GM23338 (cell line): ENCODE results near the gene ZACN. TPM values are rescaled to one million over a fixed set of nuclear protein-coding genes. Genes with fewer than 3 reads are reported as not detected.

Experiments used
- ATAC-seq: fragments of 200-7000 bp; cut with Tn5 transposase; 3 replicates; pipeline ENCODE4 v1.9.1; 2020
- DNase-seq: peaks from one replicate; pipeline ENCODE4 v3.0.0-alpha.2; 2015; ENCODE audit warnings: low spot score
- H2AFZ ChIP-seq: fragments of 200-600 bp; sonication (generic); 2 replicates; pipeline ENCODE4 v1.8.0; 2016; ENCODE audit warnings: antibody characterized with exemption, mild to moderate bottlenecking, moderate library complexity
- H3F3A ChIP-seq: fragments of 200-600 bp; sonication (generic); replicated peaks from 2 replicates; pipeline ENCODE4 v1.8.0; 2017; ENCODE audit warnings: antibody characterized with exemption, mixed run types, low read depth
- H3K27ac ChIP-seq: fragments of 200-600 bp; sonication (generic); 2 replicates; pipeline ENCODE4 v1.6.1; 2016; ENCODE audit warnings: low read depth
- H3K27me3 ChIP-seq: fragments of 200-600 bp; sonication (generic); 2 replicates; pipeline ENCODE4 v1.8.0; 2016; ENCODE audit warnings: mild to moderate bottlenecking, mixed run types, moderate library complexity; ENCODE audit not compliant: insufficient read depth
- H3K36me3 ChIP-seq: fragments of 200-600 bp; sonication (generic); 2 replicates; pipeline ENCODE4 v1.8.0; 2016; ENCODE audit warnings: mild to moderate bottlenecking; ENCODE audit not compliant: insufficient read depth
- H3K4me1 ChIP-seq: fragments of 200-600 bp; sonication (generic); 2 replicates; pipeline ENCODE4 v1.8.0; 2016; ENCODE audit warnings: mild to moderate bottlenecking, moderate library complexity; ENCODE audit not compliant: insufficient read depth
- H3K4me2 ChIP-seq: fragments of 200-600 bp; sonication (generic); 2 replicates; pipeline ENCODE4 v1.7.1; 2017; ENCODE audit warnings: mixed run types
- H3K4me3 ChIP-seq: fragments of 200-600 bp; sonication (generic); 2 replicates; pipeline ENCODE4 v1.6.1; 2016; ENCODE audit warnings: mixed run types
- H3K79me2 ChIP-seq: fragments of 200-600 bp; sonication (generic); replicated peaks from 2 replicates; pipeline ENCODE4 v1.8.0; 2017; ENCODE audit warnings: mild to moderate bottlenecking; ENCODE audit not compliant: insufficient read depth
- H3K9me2 ChIP-seq: fragments of 200-600 bp; sonication (generic); 2 replicates; pipeline ENCODE4 v1.8.0; 2017; ENCODE audit not compliant: insufficient read depth
- H4K20me1 ChIP-seq: fragments of 200-600 bp; sonication (generic); replicated peaks from 2 replicates; pipeline ENCODE4 v1.8.0; 2017; ENCODE audit warnings: mild to moderate bottlenecking; ENCODE audit not compliant: insufficient read depth
- H3K27ac Mint-ChIP-seq: 2 replicates; pipeline ENCODE4 v1.8.0; 2020; ENCODE audit warnings: inconsistent platforms, mild to moderate bottlenecking, moderate library complexity, mixed read lengths
- H3K27me3 Mint-ChIP-seq: 3 replicates; pipeline ENCODE4 v1.8.0; 2022; ENCODE audit warnings: low read depth, mild to moderate bottlenecking, moderate library complexity, mixed read lengths, inconsistent platforms; ENCODE audit not compliant: insufficient read depth, poor library complexity
- H3K36me3 Mint-ChIP-seq: 3 replicates; pipeline ENCODE4 v1.8.0; 2021; ENCODE audit warnings: low read depth, mild to moderate bottlenecking, inconsistent platforms, moderate library complexity, mixed read lengths
- H3K4me1 Mint-ChIP-seq: 3 replicates; pipeline ENCODE4 v1.8.0; 2020; ENCODE audit warnings: mild to moderate bottlenecking, inconsistent platforms, mixed read lengths
- H3K4me3 Mint-ChIP-seq: 3 replicates; pipeline ENCODE4 v1.8.0; 2021; ENCODE audit warnings: moderate library complexity, mild to moderate bottlenecking, inconsistent platforms, mixed read lengths
- H3K9me3 Mint-ChIP-seq: 3 replicates; pipeline ENCODE4 v1.8.0; 2020; ENCODE audit warnings: moderate library complexity, mild to moderate bottlenecking, inconsistent platforms, mixed read lengths
- CREB1 ChIP-seq: fragments of 250-450 bp; sonication (Bioruptor Pico); IDR thresholded peaks from 2 replicates; pipeline ENCODE4 v1.5.0; 2020; ENCODE audit warnings: low read depth, mild to moderate bottlenecking, moderate library complexity
- JUNB ChIP-seq: IDR thresholded peaks from one replicate; pipeline ENCODE4 v1.6.1; 2016; ENCODE audit warnings: antibody characterized with exemption; ENCODE audit not compliant: unreplicated experiment
- NANOG ChIP-seq: IDR thresholded peaks from 2 replicates; pipeline ENCODE4 v1.6.1; 2016; ENCODE audit warnings: antibody characterized with exemption, borderline replicate concordance
- POLR2AphosphoS5 ChIP-seq: IDR thresholded peaks from 2 replicates; pipeline ENCODE4 v1.6.1; 2016; ENCODE audit warnings: antibody characterized with exemption, low read depth
- STAT1 ChIP-seq: IDR thresholded peaks from one replicate; pipeline ENCODE4 v1.6.1; 2016; ENCODE audit warnings: antibody characterized with exemption; ENCODE audit not compliant: unreplicated experiment
- ZNF114 ChIP-seq: fragments of 250-450 bp; sonication (Bioruptor Pico); IDR thresholded peaks from 2 replicates; pipeline ENCODE4 v1.5.0; 2020; ENCODE audit warnings: mild to moderate bottlenecking, moderate library complexity
- ZNF331 ChIP-seq: fragments of 250-450 bp; sonication (Bioruptor Pico); IDR thresholded peaks from 2 replicates; pipeline ENCODE4 v1.5.0; 2020; ENCODE audit warnings: low read depth, mild to moderate bottlenecking, moderate library complexity
- polyA plus RNA-seq: library from polyadenylated mRNA; unstranded; fragments of >200 nt; fragmentation: Nextera tagmentation; extraction: Ambion mirVana; gene quantifications from 2 replicates; pipeline ENCODE4 v1.2.1, GENCODE V29; 2016
- total RNA-seq: library from RNA; depleted of rRNA; stranded (reverse); fragments of >200 nt; shearing (Covaris generic); gene quantifications from 2 replicates; pipeline ENCODE4 v1.2.3, GENCODE V29; 2014
- TF ChIP-seq, protein P1 (sequence below), 2 experiments: fragments of 200-600 bp in 1 of 2; sonication (generic) in 1 of 2; conservative IDR thresholded peaks; 2 replicates each; pipeline versions ENCODE4 v1.5.1 to v1.6.1; 2016 to 2017; ENCODE audit warnings: antibody characterized with exemption in 2 of 2, low read depth in 2 of 2, mild to moderate bottlenecking in 2 of 2, moderate library complexity in 1 of 2
- TF ChIP-seq, protein P2 (sequence below): IDR thresholded peaks from 2 replicates; pipeline ENCODE4 v1.6.1; 2016; ENCODE audit warnings: antibody characterized with exemption

Gene ZACN
- total and polyA plus RNA-seq, 2 experiments from 2014 or later, result 0.47 TPM; not detected in 1

DNA sequence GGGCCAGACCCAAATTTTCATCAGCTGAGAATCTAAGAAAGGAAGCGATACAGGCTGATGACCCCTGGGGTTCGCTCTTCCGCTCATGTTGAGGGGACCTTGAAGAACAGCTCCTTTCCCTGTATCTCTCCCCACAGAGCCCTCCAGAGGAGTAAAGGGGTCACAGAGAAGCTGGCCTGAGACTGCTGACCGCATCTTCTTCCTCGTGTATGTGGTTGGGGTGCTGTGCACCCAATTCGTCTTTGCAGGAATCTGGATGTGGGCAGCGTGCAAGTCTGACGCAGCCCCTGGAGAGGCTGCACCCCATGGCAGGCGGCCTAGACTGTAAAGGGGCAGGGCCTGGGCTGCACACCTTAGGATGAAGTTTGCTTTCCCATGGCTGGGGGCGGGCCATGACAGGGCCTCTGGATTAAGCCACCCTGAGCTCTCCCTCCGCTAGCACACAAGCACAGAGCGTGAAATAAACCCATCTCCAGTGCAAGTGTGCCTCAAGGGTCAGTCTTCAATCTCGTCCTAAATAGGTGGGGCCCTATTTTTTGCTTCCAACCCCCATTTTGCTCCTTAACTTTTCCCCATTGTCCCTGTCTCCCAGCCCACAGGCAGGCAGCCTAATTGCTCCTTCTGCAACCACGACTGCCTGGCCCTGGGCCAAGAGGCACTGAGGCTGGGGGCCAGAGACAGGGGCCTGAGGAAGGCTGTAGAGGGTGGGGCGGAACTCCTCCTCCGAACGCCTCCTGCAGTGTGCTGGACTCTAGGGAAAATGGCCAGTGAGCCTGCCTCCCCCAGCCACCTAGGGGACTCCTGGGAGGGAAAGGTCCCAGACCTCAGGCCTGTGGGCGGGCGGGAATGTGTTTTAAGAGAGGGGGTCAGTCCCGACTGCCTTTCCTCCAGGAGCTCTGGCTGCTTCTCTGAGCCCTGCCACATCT, 3.6 kb downstream of the ZACN start (continued):
- TF ChIP-seq, protein P1, sequence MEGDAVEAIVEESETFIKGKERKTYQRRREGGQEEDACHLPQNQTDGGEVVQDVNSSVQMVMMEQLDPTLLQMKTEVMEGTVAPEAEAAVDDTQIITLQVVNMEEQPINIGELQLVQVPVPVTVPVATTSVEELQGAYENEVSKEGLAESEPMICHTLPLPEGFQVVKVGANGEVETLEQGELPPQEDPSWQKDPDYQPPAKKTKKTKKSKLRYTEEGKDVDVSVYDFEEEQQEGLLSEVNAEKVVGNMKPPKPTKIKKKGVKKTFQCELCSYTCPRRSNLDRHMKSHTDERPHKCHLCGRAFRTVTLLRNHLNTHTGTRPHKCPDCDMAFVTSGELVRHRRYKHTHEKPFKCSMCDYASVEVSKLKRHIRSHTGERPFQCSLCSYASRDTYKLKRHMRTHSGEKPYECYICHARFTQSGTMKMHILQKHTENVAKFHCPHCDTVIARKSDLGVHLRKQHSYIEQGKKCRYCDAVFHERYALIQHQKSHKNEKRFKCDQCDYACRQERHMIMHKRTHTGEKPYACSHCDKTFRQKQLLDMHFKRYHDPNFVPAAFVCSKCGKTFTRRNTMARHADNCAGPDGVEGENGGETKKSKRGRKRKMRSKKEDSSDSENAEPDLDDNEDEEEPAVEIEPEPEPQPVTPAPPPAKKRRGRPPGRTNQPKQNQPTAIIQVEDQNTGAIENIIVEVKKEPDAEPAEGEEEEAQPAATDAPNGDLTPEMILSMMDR (conservative IDR thresholded peaks at IDR 0.05; ENCODE audit: low read depth in 2 of 2), result no peak
- no peak for TF ChIP-seq CREB1 (CRISPR knock-in tag)

DNA sequence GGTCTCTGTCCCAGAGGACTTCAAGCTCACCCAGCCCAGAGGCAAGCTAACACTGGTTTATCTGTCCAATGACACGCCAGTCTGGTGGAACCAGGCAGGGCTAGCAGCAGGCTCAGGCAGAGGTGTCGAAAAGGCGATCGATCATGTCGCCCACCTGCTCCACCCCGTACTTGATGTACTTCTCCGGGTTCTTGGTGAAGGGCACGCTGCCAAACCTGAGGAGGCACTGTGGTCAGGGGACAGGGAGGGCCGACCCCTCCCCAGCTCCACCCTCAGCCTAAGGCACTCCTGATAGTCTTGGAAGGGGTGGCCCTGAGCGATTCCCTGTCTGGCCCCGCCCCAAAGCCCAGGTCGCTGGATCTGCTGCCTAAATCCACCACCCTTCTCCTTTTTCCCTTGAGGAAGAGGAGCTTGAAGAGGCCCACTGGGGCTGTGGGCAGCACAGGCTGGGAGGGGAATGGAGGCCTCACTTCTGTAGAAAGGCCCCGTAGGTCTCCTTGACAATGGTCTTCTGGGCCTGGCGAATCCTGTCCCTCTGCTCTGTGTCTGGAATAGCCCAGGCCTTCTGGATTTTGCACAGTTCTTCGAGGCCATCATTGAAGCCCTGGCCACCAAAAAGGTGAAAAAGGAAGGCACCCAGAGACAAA, 4.7 kb downstream of the ZACN start:
- H3K9me3 Mint-ChIP-seq, result no peaks in the 10 kb centered on the region
- H3K36me3 ChIP-seq, result peaks cover 5% of the 10 kb centered on the region; the same call in 1 of the 2 replicates
- H4K20me1 ChIP-seq, result 0 out of 2 replicates have a peak, but pooled peaks cover 7% of the 10 kb centered on the region
- H3K79me2 ChIP-seq, result no peaks in the 10 kb centered on the region
- peaks cover 9% of the 10 kb centered on the region for H3F3A ChIP-seq
- H3K4me3 Mint-ChIP-seq, result no peak overlapping the region
- H3K36me3 Mint-ChIP-seq, result peaks cover 44% of the 10 kb centered on the region
- peaks cover 22% of the 10 kb centered on the region for H3K4me1 ChIP-seq
- H3K27ac ChIP-seq, result no peak overlapping the region
- DNase-seq (no peak), ATAC-seq (no peak)
- H3K4me3 ChIP-seq, result no peak overlapping the region
- H3K9me2 ChIP-seq, result no peaks in the 10 kb centered on the region
- H2AFZ ChIP-seq, result no peak overlapping the region
- peaks cover 36% of the 10 kb centered on the region for H3K27me3 Mint-ChIP-seq
- TF ChIP-seq POLR2AphosphoS5 (no peak), ZNF331 (CRISPR knock-in tag) (no peak), ZNF114 (no peak), JUNB (no peak), NANOG (no peak), STAT1 (no peak)
- TF ChIP-seq, protein P2, sequence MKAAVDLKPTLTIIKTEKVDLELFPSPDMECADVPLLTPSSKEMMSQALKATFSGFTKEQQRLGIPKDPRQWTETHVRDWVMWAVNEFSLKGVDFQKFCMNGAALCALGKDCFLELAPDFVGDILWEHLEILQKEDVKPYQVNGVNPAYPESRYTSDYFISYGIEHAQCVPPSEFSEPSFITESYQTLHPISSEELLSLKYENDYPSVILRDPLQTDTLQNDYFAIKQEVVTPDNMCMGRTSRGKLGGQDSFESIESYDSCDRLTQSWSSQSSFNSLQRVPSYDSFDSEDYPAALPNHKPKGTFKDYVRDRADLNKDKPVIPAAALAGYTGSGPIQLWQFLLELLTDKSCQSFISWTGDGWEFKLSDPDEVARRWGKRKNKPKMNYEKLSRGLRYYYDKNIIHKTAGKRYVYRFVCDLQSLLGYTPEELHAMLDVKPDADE, result no peak
- TF ChIP-seq, protein P1 (conservative IDR thresholded peaks at IDR 0.05; ENCODE audit: low read depth in 2 of 2), result no peak
- H3K27me3 ChIP-seq, result peaks cover 12% of the 10 kb centered on the region
- H3K4me1 Mint-ChIP-seq, result peaks cover 26% of the 10 kb centered on the region
- H3K4me2 ChIP-seq, result no peak overlapping the region
- H3K27ac Mint-ChIP-seq, result no peak overlapping the region
